GM18870 (cell line): Measurements from ENCODE around the gene TGM2.

Source experiments
- ATAC-seq: cut with Tn5 transposase; IDR thresholded peaks from one replicate; pipeline ENCODE4 v1.9.1; 2021; ENCODE audit warnings: moderate library complexity; ENCODE audit not compliant: unreplicated experiment

TGM2 gene

DNA sequence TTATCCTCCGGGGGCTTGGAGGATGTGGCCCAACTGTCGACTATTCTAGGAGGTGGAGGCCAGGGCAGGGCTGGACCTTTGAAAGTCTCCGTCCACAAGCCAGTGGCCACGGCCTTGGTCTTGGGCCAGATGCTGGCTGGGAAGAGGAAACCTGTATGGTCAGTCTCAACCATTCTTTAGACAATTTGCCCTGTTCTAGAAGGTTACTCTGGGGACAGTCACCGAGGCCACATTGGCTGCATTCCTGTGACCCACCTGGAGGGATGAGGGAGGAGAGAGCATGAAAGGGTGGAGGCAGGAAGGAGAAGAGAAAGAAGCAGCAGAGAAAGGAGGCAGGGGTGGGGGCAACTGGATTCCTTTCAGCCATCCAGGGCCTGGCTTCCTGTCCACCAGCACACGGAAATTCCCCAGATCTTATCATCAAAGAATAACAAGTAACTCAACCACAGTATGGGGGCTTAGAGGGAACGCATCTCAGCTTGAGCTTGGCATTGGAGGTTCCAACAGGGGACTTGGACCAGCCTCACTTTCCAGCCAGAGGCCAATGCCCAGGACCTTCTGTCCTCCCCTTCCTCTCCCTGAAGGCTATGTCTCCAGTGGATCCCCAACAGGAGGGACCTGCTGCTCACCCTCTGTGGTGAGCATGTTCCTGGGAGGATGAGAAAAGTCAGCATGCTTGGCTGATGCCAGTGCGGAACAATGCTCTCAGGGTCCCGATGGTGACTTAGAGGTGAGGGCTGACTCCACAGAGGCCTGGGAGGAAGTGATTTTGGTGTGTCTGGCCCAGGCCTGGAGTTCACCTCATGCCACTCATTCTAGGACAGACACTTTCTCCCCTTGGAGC lies 30.4 kb downstream of the TGM2 start:
- no peak for ATAC-seq

DNA sequence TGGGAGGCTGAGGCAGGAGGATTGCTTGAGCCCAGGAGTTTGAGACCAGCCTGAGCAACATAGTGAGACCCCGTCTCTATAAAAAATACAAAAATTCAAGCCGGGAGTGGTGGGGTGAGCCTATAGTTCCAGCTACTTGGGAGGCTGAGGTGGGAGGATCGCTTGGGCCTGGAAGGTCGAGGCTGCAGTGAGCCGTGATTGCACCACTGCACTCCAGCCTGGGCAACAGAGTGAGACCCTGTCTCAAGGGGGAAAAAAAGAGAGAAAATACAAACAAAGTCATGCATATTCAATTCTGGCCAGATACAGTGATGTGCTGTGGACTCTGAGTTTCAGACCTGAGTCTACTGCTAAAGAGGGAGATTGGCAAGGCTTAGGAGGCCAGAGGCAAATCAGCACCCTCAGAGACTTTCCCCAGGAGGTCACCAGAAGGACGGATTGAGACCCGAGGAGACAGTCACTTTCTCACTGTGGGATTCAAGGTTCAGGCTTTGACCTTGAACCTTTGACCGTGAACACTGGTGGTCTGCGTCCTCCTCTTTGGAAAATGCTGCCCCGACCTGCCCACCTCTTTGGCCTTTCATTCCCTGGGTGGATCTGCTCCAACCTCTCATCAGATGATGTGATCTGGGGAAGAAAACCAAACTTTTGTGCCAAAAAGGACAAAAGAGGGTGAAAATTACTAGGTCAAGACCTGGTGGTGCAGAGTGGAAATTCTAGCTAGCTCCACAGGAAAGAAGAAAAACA lies 31.2 kb downstream of the TGM2 start:
- ATAC-seq: no peak

- no peak for ATAC-seq
Observed at GRCh38 chr20:38132910-38133501, 32.1 kb downstream of the TGM2 start.

DNA sequence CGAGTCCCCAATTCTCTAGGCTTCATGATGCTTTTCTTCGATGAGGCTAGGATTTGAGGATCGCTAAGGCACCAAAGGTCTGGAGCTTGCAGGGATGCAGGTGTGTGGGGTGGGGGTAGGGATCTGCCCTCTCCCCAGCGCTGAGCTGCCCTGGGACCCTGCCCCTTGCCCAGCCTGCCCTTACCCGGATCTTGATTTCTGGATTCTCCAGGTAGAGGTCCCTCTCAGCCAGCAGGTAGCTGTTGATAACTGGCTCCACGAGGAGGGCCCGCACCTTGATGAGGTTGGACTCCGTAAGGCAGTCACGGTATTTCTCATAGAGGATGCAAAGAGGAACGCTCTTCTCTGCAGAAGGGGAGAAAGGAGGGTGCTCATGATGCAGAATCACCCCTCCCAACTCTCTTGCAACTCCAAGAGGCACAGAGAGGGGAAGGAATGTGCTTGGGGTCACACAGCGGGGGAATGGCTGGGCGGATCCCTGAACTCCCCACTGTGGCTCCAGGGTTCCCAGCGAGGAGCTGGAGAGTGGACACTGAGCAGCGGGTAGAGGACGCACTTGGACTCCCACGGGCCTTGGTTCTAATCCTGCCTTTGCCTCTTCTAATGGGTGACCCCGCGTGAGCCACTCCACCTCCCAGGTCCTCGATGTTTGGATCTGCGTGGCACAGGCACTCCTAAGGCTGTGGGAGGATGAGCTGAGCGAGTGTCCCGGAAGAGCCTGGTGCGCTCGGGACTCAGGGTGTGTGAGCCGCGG lies 32.7 kb downstream of the TGM2 start:
- ATAC-seq: no peak

DNA sequence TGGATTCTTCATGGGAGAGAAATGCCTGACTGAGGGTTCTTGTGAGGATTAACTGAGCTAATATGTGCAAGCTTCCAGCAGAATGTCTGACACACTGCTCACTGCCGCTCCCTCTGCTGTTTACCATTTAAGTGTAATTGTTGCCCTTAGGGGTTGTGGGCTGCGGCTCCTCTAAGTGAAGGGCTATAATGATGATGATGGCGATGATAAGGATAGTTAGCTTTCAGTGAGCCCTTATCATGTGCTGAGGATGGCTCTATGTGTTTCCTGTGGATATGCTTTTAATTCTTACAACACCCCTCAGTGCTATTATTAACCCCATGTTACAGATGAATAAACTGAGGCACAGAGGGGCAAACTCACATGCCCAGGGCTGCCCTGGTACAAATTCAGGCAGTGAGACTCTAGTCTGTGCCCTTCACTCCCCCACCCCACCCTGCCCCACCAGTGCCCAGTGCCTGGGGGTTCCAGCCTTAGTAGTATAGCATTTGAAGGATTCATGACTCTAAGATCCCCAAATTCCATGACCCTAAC lies 33.4 kb downstream of the TGM2 start:
- no peak for ATAC-seq

DNA sequence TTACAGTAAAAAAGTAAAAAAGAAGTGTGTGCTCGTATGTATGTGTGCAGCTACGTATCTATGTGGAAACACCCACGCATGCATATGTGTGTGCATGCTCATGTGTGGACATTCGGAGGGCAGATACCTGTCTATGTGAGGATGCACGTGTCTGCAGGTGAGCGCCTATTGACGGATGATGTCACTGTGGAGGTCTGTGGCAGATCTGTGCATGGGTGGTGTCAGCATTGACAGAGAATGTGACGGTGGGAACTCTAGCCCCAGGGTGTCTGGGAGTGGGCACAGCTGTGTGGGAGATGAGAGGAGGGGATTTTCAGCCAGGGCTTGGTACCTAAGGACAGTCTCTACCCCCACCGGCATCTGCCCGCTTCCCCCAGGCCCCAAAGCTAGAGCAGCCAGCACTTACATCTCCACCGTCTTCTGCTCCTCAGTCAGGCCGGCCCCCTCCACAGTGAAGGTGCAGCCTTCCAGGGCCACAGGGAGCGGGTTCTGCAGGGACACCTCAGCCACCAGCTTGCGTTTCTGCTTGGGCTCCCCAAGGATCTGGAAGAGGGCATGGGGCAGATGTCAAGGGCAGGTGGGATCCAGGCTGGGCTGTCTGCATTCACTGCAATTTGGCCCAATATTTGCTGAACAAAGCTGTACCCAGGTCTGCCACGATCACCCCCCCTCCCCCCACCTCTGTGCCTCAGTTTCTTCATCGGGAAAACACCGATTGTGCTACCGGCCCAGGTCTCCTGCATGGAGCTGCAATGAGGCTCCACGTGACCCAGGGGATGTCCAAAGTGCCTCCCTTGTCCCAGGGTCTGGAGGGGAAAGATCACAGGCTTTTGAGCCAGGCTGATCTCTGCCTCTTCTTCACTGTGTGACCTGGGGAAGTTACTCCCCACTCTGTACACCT lies 34.1 kb downstream of the TGM2 start:
- ATAC-seq: no peak

DNA sequence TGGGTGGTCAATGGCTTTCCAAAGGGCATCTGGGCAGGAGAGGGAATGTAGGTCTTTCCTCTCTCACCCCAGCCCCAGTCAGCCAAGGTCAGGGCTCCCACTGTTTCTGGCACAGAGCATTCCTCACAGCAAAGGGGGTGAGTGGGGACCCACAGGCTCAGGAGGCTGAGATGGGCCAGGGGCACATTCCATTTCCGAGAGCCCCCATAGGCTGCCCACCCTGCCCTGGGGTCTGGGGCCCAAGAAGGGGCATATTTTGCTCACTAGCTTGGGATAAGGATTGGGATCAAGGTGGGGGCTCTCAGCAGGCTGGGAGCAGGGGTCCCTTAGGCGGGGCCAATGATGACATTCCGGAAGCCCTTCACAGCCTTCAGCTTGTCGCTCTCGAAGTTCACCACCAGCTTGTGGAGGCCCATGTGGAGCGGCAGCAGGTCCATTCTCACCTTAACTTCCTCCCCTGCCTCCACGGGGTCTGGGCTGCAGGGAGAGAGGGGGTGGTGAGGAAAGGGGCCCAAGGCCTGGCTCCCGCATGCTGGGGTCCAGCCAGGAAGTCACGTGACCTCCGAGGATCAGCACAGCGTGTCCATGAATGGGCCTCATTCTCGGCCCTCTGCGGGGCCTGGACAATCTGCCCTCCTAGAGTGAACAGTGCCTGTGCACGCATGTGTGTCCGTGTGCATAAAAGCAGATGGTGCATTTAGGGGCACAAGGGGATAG lies 35.0 kb downstream of the TGM2 start:
- ATAC-seq: no peak

DNA sequence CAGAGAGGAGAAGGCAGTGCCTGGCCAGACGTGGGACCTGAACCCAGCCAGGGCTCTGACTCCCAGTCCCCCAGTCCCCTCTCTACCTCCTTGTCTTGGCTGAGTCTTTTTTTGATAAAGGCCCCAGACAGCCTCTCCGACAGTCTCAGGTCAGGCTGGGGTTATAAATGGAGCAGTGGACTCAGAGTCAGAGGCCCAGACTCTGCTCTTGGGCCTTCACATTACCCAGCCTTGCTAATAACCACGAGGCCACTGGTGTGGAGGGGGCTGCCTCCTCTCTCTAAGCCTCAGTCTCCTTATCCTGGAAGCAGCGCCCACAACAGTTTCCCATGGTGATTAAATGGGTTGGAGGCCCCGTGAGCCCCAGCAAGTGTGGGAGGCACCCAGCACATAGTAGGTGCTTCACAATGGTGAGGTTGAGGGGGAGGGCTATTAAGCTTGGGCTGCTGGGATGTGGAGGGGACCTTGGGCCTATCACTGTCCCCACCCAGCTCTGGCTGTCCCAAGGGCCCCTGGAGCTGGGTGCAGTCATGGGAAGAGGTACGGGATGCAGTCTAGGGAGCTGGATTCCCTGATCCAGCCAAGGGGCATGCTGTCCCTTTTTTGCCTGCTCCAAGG lies 35.7 kb downstream of the TGM2 start:
- no peak for ATAC-seq

DNA sequence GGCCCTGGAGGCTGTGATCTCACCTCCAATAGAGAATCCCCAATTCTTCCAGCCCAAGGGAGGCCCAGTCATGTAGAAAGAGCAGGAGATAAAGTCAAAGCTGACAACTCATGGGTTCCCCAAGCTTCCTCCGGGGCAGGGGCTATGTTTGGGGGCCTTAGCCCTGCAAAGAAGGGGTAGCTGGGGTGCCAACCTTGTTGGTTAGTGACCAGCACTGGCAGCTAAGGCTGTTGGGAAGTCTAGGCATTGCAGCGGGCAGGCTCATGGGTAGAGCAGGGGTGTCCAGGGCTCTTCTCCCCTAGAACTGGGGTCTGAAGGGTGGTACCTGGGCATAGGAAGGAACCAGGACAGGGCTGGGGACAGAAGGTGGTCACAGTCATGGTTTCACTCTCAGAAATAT lies 36.4 kb downstream of the TGM2 start:
- ATAC-seq: no peak

DNA sequence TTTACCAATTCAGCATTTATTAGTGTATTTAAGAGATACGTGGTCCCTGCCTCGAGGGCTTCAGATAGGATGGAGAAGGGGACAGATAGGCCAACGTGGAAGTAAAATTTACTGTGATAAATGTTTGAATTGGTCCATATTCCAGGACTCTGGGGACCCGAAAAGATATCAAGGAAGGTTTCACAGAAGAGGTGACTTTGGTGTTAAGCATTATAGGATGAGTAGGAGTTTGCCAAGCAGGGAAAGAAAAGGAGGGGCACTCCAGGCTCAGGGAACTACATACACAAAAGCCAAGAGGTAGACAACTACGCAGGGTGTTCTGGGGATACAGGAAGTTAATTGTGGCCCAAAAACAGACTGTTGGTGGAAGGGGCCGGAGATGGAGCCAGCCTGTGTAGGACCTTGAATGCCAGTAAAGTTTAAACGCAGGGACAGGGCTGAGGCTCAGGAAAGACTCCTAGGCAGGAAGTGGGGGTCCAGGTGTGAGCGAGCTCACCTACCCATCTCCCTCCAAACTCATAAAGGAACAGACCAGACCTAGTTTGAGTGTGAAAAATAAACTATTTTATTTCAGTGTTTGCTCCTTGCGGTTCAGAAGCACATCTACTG lies 37.0 kb downstream of the TGM2 start:
- no peak for ATAC-seq

GRCh38 chr20:38126932-38127621 lies 38.0 kb downstream of the TGM2 start:
- no peak for ATAC-seq

DNA sequence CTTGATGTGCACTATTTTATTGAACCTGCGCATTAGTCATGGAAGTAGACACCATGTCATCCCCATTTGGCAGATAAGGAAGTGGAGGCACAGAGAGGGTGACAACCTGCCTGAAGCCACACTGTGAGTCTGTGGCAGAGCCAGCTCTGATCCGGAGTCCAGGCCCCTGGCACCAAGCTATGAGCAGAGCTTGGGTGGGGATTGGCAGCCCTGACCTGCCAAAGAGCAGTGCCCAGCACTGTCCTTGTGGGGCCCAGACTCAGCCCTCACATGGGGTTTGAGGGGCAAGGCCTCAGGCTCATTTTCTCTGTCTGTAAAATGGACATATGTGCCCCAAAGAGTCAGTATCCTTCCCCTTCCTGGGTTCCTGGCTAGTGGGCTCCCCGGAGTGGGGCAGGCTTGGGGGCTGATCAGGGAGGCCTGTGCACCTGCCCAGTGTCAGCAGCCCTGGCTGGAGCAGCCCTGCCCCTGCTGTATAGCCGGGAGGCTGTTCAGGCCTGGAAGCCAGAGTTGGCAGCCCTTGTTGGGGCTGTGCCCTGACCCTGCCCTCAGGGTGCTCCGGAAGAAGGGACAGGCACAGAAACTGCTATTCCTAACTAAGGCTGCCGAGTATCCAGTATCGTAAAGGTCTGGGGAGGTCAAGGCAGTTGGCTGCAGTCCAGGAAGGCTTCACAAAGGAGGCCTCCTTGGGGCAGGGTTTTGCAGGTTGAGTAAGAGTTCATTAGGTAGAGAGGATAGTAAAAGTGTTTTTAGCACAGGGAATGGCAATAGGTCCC lies 38.7 kb downstream of the TGM2 start:
- ATAC-seq: no peak

- ATAC-seq: no peak
Observed at GRCh38 chr20:38125157-38126056, 39.7 kb downstream of the TGM2 start.

DNA sequence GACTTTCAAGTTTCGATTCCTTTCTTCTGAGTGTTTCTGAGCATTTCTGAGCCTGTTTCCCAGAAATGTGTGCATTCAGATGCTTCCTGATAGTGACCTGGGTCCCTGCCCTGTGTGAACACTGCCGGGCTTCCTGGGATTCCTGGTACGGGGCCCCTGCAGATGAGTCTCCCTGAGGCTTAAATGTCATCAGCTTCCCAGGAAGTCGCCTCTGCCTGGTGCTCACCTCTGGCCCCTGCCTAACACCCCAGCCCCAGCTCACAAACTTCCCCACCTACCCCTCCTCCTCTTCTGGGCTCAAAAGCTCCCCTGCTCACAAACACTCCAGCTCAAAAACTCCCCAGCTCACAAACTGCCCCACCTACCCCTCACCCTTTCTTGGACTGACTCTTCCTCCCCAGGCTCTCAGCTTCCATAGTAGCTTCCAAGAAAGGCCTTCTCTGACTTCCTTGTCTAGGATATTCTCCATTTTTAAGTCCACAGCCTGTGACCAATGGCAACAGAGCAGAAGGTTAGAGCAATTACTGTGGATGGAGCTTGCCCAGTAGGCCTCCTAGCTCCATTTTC lies 42.0 kb downstream of the TGM2 start:
- ATAC-seq: no peak

GRCh38 chr20:38121741-38122140 lies 43.3 kb downstream of the TGM2 start:
- ATAC-seq: no peak

- ATAC-seq: no peak
Observed at GRCh38 chr20:38120625-38120988, 44.5 kb downstream of the TGM2 start.
